HG03432 (cell line): ENCODE results near the gene TGM2.
"Not testable (repeated sequence)": the region's sequence is repeated elsewhere in the genome, so short reads cannot be mapped to it uniquely, and the experiment has no call there.

Experiments
- ATAC-seq: cut with Tn5 transposase; IDR thresholded peaks from one replicate; pipeline ENCODE4 v1.9.1; 2021; ENCODE audit warnings: mild to moderate bottlenecking, moderate library complexity; ENCODE audit not compliant: unreplicated experiment

Gene TGM2

DNA sequence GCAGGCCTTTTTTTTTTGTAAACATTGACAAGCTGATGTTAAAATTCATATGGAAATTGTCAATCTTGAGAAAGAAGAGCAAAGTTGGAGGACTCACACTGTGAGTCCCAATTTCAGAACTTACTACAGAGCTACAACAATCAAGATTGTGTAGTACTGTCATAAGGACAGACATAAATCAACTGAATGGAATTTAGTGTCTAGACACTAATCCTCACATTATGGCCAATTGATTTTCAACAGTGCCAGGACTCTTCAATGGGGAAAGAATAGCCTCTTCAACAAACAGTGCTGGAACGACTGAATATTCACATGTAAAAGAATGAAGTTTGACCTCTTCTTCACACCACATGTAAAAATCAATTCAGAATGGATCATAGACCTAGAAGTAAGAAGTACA, 60.8 kb downstream of the TGM2 start:
- no peak for ATAC-seq

DNA sequence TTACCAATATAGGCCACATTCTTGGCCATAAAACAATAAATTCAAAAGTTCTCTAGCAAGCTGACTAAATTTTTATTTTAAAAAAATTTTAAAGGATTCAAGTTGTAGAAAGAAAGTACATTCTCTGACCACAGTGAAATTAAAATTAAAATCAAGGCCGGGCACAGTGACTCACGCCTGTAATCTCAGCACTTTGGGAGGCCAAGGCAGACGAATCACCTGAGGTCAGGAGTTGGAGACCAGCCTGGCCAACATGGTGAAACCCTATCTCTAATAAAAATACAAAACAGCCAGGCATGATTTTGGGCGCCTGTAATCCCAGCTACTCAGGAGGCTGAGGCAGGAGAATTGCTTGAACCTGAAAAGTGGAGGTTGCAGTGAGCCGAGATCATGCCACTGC, 62.9 kb downstream of the TGM2 start:
- ATAC-seq, result not testable (repeated sequence)

DNA sequence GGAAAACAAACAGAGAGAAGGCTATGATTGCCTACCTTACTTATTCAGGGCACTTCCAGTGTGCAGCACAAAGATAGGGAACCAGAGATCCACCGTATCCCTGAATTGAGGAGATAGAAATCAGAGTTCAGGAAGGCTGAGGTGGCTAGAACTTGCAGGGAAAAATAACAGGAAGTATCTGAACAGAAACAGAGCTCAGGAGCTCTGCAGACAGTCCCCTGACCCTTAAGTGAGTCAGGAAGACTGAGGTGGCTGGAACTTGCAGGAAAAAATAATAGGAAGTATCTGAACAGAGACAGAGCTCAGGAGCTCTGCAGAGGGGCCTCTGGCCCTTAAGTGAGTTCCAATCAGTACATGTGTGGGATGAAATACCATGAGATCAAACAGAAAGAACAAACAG, 66.1 kb downstream of the TGM2 start:
- no peak for ATAC-seq

DNA sequence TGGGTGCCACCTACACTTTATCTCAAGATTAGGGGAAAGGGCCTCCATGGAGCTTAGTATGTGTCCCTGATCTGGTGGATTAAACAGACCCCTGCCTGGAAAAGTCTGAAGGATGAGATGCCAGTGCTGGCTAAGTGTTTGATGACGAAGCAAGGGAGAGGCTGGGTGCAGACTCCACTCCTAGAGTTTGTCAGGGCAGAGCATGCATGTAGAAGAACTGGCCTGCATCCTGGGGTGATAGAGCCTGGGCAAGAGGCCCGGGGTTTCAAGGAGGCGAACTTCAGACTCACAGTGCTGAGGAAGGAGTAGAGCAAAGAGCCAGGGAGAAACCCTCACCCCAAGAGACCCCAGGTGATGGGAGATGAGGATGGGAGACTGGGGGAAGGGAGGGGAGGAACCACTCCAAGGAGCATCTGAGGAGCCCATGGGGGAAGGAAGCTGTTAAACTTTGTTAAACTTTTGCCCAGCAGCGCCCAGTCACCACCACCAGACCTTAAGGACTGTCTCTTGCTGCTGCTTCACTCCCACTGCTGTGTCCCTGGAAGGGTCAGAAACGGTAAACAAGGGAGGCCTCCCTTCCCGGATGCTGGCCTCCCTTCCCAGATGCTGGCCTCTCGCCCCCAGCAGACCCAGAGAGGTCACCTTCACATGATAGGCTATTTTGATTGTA, 69.9 kb downstream of the TGM2 start:
- ATAC-seq, result no peak

DNA sequence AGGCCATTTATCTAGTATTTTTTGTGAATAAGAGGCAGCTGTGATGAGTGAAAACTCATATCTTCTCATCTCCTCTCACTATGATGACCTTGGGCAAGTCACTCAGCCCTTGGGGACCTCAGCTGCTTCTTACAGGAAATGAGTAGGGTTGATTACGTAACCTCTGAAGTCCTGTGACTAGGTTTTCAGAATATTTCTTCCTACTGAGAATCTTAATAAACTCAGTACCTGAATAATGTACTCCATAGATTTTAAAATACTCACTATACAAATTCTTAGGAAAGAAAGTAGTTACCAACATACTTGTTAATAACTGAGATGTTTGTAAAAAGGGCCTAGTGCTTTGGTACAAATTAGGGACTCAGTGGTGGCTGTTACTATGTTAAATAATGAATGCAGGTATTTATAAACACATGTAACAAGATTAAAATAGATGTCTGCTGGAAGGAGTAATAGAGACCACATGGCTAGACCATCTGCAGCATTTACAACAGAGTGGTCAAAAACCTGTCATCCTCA, 70.6 kb downstream of the TGM2 start:
- peak; percentile 63 for ATAC-seq

- ATAC-seq, result no peak
Observed at GRCh38 chr20:38093641-38094077, 71.4 kb downstream of the TGM2 start.

DNA sequence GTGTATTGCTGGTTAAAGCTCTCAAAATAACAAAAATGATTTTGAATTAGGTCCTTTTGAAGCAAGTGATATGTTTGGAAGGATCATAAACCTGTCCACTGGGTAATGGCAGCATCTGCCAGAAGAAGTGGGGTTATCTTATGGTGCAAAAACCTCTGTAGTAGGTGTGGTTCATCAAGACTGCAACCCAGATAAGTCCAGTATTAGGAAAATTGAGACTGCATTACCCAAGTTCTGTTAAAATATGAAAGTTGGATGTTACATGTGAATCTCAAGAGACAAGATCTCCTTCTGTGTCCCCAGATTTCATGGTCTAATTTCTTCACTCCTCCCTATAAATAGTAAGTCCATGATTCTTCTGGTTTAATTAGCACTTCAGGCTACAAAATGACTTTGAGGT, 72.2 kb downstream of the TGM2 start:
- no peak for ATAC-seq

GRCh38 chr20:38092260-38092857, 72.7 kb downstream of the TGM2 start:
- ATAC-seq, result no peak

- peak; percentile 30 for ATAC-seq
Observed at GRCh38 chr20:38091441-38092216, 73.4 kb downstream of the TGM2 start.

- no peak for ATAC-seq
Observed at GRCh38 chr20:38090061-38090460, 75.0 kb downstream of the TGM2 start.

- ATAC-seq, result no peak
Observed at GRCh38 chr20:38089500-38089899, 75.6 kb downstream of the TGM2 start.

GRCh38 chr20:38085026-38085425, 80.0 kb downstream of the TGM2 start:
- no peak for ATAC-seq

GRCh38 chr20:38084425-38084951, 80.6 kb downstream of the TGM2 start:
- ATAC-seq, result no peak

DNA sequence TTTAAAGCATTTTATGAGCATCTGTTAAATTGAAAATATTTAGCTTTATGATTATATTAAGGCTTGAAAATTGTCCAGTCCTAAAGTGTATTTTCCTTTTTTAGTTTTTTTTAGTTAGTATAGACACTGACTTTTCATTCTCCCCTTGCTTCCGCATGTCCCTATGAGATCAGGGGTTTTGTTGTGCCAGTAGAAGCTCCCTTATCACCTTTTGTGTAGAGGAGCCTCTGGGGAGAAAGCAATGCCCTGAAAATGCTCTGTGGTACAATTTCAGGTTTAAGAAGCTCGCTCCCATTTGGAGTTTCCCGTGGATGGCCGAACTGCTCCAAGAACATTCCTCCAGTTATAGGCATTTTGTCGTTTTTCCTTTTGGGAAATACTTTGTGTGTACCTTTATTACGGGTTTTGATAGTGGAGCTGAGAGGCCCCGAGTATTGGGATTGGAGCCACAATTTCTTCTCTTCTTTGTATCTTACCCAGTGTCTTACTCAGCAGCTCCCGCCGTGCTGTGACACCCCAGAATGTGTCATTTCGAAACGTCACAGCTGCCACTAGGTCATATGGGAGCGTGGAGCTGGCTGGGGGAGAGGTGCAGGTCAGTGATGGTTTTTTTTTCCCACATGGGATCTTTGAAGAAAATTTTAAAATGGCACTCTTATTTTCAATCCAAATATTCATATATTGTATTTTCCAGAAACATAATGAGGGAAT, 81.6 kb downstream of the TGM2 start:
- ATAC-seq, result no peak

DNA sequence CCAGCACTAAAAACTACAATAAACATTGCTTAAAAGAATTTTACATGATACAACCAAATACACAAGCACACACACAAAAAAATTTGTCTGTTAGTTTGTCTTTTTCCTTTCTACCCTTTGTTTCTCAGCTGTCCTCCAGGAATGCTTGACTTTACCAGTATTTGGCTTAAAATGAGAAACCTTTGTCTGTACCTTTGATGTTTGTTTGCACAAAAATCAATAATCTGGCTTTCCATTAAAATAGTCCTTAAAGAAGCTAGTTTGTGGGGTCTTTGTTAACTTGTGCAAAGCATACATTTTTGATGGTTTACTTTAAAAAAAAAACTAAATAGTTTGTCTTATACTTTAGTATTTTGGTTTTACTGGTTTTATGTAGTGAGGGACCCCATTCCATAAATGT, 82.2 kb downstream of the TGM2 start:
- no peak for ATAC-seq

DNA sequence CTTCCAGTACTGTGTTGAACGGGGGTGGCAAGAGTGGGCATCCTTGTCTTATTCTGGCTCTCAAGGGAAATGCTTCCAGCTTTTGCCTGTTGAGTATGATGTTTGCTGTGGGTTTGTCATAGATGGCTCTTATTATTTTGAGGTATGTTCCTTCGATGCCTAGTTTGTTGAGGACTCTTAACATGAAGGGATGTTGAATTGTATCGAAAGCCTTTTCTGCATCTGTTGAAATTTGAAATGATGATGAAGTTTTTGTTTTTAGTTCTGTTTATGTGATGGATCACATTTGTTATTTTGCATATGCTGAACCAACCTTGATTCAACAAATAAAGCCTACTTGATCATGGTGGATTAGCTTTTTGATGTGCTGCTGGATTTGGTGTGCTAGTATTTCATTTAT, 83.5 kb downstream of the TGM2 start:
- no peak for ATAC-seq

DNA sequence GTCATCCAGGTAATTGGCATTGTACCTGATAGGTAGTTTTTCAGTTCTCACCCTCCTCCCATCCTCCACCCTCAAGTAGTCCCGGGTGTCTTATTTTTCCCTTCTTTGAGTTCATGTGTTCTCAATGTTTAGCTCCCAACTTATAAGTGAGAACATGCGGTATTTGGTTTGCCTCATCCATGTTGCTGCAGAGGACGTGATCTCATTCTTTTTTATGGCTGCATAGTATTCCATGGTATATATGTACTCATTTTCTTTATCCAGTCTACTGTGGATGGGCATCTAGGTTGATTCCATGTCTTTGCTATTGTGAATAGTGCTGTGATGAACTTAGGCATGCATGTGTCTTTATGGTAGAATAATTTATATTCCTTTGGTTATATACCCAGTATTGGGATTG, 85.7 kb downstream of the TGM2 start:
- ATAC-seq, result no peak

DNA sequence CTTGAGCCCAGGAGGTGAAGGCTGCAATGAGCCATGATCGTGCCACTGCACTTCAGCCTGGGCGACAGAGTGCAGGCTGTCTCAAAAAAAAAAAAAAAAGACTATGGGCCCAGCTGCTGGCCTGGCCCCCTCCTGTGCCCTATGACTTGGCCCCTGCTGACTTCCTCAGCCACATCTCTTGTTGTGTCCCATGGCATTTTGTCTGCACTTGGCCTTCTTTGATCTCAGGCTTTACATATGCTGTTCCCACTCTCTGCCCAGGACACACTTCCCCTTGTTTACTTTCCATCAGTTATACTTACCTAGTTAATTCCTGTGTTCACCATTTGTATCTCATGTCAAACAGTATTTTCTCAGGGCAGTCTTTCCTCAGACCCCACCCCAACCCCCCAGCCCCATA, 87.0 kb downstream of the TGM2 start:
- no peak for ATAC-seq
